Activated CD8-positive, alpha-beta memory T cell treated with anti-CD3 and anti-CD28 coated beads for 48 hours (primary cell): ENCODE measurements around the gene GPS1.

Experiments used
- DNase-seq, 3 experiments: peaks; one replicate each; pipeline ENCODE4 v3.0.0-alpha.2; 2020; ENCODE audit warnings: low read depth in 2 of 3, low spot score in 2 of 3

The GPS1 gene

DNA sequence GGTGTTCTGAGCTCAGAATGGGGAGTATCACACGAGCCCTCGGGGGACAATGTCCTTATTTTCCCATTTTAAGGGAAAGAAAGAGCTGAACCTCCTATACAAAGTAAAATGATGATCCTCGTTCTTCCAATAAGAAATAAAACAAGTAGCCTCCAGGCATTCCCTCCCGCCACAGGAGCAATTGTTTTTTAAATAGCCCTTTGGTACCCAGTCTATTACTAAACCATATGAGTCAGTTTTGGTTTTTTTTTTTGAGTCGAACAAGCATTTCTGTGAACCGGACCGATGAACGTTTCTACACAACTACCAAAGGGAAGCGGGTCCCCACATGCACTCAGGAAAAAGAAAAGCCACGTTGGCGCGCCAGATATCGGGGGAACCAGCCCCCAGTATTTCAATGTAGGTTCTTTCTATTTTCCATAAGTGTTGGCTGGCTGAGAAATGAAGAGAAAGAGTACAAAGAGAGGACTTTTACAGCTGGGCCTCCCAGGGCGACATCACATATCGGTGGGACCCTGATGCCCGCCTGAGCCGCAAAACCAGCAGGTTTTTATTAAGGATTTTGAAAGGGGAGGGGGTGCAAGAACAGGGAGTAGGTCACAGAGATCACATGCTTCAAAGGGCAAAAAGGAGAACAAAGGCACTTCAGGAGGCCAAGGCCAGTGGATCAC lies 10.4 kb upstream of the GPS1 start:
- DNase-seq = no peak

- no peak for DNase-seq
These were observed 9.0 kb upstream of the GPS1 start for GRCh38 chr17:82042649-82043048.

- DNase-seq = no peak
These were observed 8.2 kb upstream of the GPS1 start for GRCh38 chr17:82043507-82043906.

- DNase-seq = no peak
These were observed 5.7 kb upstream of the GPS1 start for GRCh38 chr17:82045936-82046484.

- DNase-seq = no peak
These were observed 4.8 kb upstream of the GPS1 start for GRCh38 chr17:82046903-82047302.

DNA sequence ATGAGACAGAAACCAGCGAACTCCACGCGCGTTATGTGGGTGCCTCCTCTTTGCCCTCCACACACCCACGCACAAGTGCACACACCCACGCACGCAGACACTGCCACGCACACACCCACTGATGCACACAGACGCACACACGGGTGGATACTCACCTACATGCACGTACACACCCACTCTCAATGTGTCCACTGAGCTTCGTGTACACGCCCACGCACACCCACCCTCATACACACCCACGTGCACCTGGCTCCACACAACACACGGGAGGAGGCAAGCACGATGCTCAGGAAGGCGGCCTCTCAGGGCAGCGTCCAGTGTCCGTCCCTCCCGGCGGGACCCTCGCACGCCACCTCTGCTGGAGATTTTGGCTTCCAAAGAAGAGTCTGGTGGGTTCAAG lies 4.3 kb upstream of the GPS1 start:
- no peak for DNase-seq

- no peak for DNase-seq
These were observed 3.7 kb upstream of the GPS1 start for GRCh38 chr17:82047914-82048570.

DNA sequence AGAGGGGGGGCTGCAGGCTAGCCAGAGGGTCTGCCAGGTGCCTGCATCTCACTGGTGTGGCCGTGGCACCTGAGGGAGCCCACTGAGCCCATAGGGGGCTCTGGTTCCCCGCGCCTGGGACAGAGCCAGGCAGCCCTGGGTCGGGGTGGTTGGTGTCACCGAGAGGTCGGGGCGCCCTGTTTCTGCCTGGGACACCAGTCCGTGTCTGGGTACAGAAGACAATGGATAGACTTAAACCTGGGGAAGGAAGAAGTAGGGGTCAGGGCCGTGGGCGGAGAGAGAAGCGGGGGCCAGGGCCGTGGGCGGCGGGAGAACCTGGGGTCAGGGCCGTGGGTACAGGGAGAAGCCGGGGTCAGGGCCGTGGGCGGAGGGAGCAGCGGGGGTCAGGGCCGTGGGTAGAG lies 3.1 kb upstream of the GPS1 start:
- no peak for DNase-seq

DNA sequence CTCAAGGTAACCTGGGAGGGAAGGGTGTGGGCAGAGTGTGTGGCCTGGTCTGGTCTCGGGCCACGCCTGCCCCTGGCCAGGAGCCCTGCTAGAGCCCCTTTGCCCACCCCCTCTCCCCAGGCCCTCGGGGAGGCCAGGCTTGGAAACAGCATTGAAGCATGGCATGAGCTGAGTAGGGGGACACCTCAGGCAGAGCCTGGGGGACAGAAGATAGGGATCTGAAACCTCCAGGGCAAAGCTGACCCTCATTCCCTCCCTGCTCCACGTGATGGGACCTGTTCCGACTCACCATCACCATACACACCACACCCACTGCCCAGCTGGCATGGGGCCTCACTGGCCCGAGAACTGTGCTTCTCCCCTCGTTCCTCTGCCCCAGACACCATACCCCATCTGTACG lies 2.6 kb upstream of the GPS1 start:
- no peak for DNase-seq

DNA sequence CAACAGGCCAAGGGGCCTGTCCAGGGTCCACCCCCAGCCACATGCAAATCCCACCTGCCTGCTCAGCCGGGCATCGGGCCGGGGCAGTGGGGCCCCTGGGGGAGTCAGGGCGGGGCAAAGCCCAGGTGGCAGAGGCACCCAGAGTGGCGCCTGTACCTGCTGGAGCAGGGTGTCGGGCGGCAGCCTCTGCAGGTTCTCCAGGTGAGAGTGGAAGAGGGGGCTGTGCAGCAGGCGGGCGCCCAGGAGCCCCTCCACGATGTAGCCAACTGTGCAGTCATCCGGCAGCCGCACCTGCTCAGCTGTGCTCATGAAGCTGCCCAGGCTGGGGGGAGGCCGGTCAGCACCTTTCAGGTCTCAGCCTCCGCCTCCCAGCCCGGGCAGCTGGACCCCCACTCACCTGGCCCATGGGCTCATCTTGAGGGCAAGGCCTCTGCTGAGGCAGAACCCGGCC lies 2.2 kb upstream of the GPS1 start:
- no peak for DNase-seq

GRCh38 chr17:82050152-82050760 lies 1.4 kb upstream of the GPS1 start:
- DNase-seq = no peak

- no peak for DNase-seq
These were observed 697 bp upstream of the GPS1 start for GRCh38 chr17:82050761-82051641.

- DNase-seq = no peak
These were observed 951 bp downstream of the GPS1 start for GRCh38 chr17:82052638-82053059.

DNA sequence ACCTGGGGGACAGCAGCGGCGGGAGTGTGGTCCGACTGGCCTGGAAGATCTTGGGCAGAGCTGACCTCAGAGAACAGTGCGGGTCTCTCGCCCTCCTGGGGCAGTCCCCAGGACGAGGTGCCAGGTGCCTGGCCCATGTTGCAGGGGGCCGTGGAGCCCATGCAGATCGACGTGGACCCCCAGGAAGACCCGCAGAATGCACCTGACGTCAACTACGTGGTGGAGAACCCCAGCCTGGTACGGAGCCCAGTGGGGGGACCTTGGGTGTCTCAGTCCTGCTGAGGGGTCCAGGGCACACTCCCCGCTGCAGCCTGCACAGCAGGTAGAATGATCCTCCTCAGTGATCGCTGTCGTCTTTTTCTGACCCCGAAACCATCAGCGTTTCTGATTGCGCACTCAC lies 1.4 kb downstream of the GPS1 start:
- DNase-seq = no peak

- DNase-seq = no peak
These were observed 2.0 kb downstream of the GPS1 start for GRCh38 chr17:82053556-82054263.

GRCh38 chr17:82054351-82055022 lies 2.8 kb downstream of the GPS1 start:
- no peak for DNase-seq

DNA sequence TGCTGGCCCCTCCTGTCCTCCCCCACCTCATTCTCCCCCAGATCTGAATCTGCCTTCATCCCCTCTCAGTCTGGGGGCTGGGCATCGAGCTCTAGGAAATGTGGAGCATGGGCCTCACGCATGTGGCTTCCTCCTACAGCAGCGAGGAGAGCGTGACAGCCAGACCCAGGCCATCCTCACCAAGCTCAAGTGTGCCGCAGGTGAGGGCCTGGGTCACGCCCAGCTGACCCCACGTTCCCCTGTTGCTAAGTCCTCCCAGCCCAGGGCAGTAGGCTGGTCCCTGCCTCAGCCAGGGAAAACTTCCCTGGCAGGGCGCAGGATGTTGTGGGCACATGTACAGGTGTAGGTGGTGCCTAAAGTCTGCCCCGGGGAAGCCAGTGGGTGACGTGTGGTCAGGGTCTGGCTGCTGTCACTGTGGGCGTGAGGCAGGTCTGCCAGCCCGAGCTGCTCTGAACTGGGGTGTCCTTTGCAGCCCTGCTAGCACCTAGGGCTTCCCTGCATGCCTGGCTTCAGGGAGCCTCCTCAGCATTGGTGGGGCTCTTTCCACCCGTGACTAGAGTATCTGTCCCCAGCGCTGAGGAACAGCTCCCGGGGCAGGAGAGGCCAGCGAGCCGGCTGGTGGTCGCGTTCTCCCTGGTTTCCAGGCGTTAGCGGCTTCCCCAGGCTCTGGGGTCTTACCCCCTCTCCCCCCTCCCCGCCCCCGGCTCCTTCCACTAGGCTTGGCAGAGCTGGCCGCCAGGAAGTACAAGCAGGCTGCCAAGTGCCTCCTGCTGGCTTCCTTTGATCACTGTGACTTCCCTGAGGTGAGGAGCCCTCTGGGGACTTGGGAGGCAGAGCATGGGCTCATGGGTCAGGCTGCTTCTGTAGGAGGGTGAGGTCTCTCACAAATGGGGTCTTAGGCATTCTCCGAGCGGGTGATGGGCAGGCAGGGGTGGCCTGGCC lies 3.6 kb downstream of the GPS1 start:
- no peak for DNase-seq

DNA sequence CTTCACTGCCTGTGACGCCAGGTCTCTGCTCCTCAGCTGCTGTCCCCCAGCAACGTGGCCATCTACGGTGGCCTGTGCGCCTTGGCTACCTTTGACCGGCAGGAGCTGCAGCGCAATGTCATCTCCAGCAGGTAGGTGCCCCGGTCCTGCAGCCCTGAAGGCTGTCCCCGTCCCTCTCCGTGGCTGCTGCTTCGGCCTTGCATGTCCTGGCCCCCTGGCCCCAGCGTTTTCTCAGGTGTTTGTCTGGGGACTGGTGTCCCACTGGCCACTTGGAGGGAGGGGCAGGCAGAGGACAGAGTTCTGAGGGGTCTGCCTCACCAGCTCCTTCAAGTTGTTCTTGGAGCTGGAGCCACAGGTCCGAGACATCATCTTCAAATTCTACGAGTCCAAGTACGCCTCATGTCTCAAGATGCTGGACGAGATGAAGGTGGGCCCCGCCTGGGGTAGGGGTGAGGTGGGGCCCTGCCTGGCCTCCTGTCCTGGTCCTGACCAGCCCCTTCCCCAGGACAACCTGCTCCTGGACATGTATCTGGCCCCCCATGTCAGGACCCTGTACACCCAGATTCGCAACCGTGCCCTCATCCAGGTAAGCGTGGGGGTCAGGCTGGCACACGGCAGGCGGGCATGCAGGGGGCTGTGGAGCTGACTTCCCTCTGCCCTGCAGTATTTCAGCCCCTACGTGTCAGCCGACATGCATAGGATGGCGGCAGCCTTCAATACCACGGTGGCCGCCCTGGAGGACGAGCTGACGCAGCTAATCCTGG lies 4.4 kb downstream of the GPS1 start:
- no peak for DNase-seq
